Right lobe of liver (tissue), 6 donors: ENCODE measurements around the gene HCN1. TPM values are rescaled to one million over a fixed set of nuclear protein-coding genes. Genes with fewer than 3 reads are reported as not detected.
"Not testable (repeated sequence)": the region's sequence is repeated elsewhere in the genome, so short reads cannot be mapped to it uniquely, and the experiment has no call there.

Experiments used
- ATAC-seq, 4 donors: fragments of 200-7000 bp; cut with Tn5 transposase; one replicate each; pipeline ENCODE4 v1.9.1; 2020; ENCODE audit warnings: mild to moderate bottlenecking in 4 of 4, moderate library complexity in 4 of 4
- DNase-seq, 3 donors: peaks; one replicate each; pipeline ENCODE4 v3.0.0-alpha.2; 2020
- H3K27ac ChIP-seq, 3 donors: fragments of 200-600 bp; one replicate each; pipeline ENCODE4 v1.8.0; 2022
- H3K27me3 ChIP-seq, 2 donors: fragments of 200-600 bp; one replicate each; pipeline ENCODE4 v1.8.0; 2022
- H3K36me3 ChIP-seq, 4 donors: fragments of 200-600 bp; sonication (generic) in 1 of 4; one replicate each; pipeline versions ENCODE4 v1.5.1 to v1.8.0; 2017 to 2022; ENCODE audit warnings: control low read depth in 1 of 4
- H3K4me1 ChIP-seq, 4 donors: fragments of 200-600 bp; sonication (generic) in 1 of 4; one replicate each; pipeline versions ENCODE4 v1.5.1 to v1.8.0; 2017 to 2022; ENCODE audit warnings: control low read depth in 1 of 4
- H3K4me3 ChIP-seq, 3 donors: fragments of 200-600 bp; one replicate each; pipeline ENCODE4 v1.8.0; 2022
- H3K9me3 ChIP-seq, 4 donors: fragments of 200-600 bp; sonication (generic) in 1 of 4; one replicate each; pipeline versions ENCODE4 v1.5.1 to v1.8.0; 2017 to 2022; ENCODE audit warnings: control low read depth in 1 of 4
- POLR2A ChIP-seq: fragments of 450-650 bp; IDR thresholded peaks from one replicate; pipeline ENCODE4 v1.6.1; 2017; ENCODE audit warnings: antibody characterized with exemption, mild to moderate bottlenecking
- WGBS: methylation state at CpG from one replicate; pipeline ENCODE4 v1.1.6; 2018; ENCODE audit warnings: low coverage, low lambda C conversion rate; ENCODE audit not compliant: insufficient coverage; ENCODE audit errors: missing lambda C conversion rate; 5-methylcytosine and 5-hydroxymethylcytosine counted together
- intact Hi-C, 2 donors: fragments of 100-400 bp; cut with DNase I; formaldehyde crosslinking; loops; one replicate each; pipeline versions ENCODE4 v1.11.2 to v1.14.1; 2022
- total RNA-seq, 6 experiments: library from RNA; depleted of rRNA in 2 of 6; stranded (reverse); fragments of >200 nt in 2 of 6; fragmentation: NEBNext Ultra II Directional in 3 of 6; extraction: Animal tissue kit (Norgen Biotek cat#: 25700) in 3 of 6; gene quantifications; one replicate each; pipeline versions ENCODE4 v1.1.0 to v1.2.4, GENCODE V29; 2016 to 2023
- TF ChIP-seq, protein P1 (sequence below), 4 donors: fragments of 200-600 bp in 3 of 4; fragments of 450-650 bp in 1 of 4; IDR thresholded peaks; one replicate each; pipeline versions ENCODE4 v1.5.1 to v1.8.0; 2016 to 2022; ENCODE audit warnings: antibody characterized with exemption in 4 of 4, mild to moderate bottlenecking in 2 of 4
- donor health status: DM: no; HTN: yes; CAD: no.
- donor health status: DM: no; HTN: no; CAD: no.
- donor health status: DM: no; HTN: no; CAD: no.
- donor health status: DM: no; HTN: yes; CAD: no.
- donor health status: DM: no; HTN: yes; CAD: no.

Gene HCN1
- total RNA-seq, 6 experiments from 2014 or later = 0.09 to 0.12 TPM; not detected in 4

GRCh38 chr5:45376417-45376816 lies 319.8 kb downstream of the HCN1 start:
- intact Hi-C loops = no loop called here
- no peak overlapping the region for H3K27ac ChIP-seq
- TF ChIP-seq, protein P1, sequence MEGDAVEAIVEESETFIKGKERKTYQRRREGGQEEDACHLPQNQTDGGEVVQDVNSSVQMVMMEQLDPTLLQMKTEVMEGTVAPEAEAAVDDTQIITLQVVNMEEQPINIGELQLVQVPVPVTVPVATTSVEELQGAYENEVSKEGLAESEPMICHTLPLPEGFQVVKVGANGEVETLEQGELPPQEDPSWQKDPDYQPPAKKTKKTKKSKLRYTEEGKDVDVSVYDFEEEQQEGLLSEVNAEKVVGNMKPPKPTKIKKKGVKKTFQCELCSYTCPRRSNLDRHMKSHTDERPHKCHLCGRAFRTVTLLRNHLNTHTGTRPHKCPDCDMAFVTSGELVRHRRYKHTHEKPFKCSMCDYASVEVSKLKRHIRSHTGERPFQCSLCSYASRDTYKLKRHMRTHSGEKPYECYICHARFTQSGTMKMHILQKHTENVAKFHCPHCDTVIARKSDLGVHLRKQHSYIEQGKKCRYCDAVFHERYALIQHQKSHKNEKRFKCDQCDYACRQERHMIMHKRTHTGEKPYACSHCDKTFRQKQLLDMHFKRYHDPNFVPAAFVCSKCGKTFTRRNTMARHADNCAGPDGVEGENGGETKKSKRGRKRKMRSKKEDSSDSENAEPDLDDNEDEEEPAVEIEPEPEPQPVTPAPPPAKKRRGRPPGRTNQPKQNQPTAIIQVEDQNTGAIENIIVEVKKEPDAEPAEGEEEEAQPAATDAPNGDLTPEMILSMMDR (IDR thresholded peaks at IDR 0.05) = no peak
- no peak for DNase-seq
- ATAC-seq = no peak
- H3K9me3 ChIP-seq = no peaks in the 10 kb centered on the region
- H3K27me3 ChIP-seq = no peaks in the 10 kb centered on the region
- WGBS = 58% methylated on average over 2 of the region's 2 CpGs
- H3K4me3 ChIP-seq = no peak overlapping the region
- no peaks in the 10 kb centered on the region for H3K36me3 ChIP-seq
- H3K4me1 ChIP-seq = no peaks in the 10 kb centered on the region

GRCh38 chr5:45372629-45373028 lies 323.6 kb downstream of the HCN1 start:
- TF ChIP-seq, protein P1 (IDR thresholded peaks at IDR 0.05) = no peak
- TF ChIP-seq POLR2A = no peak
- no peaks in the 10 kb centered on the region for H3K4me1 ChIP-seq
- H3K27me3 ChIP-seq = no peaks in the 10 kb centered on the region
- no peak overlapping the region for H3K27ac ChIP-seq
- 87% methylated on average over 10 of the region's 10 CpGs for WGBS
- H3K36me3 ChIP-seq = no peaks in the 10 kb centered on the region
- DNase-seq = no peak
- no peaks in the 10 kb centered on the region for H3K9me3 ChIP-seq
- no peak for ATAC-seq
- H3K4me3 ChIP-seq = no peak overlapping the region
- intact Hi-C loops = no loop called here

GRCh38 chr5:45371423-45371822 lies 324.8 kb downstream of the HCN1 start:
- DNase-seq, intact Hi-C loops, H3K4me1 ChIP-seq, H3K4me3 ChIP-seq, H3K27ac ChIP-seq, ATAC-seq, H3K36me3 ChIP-seq, H3K27me3 ChIP-seq, H3K9me3 ChIP-seq: not testable (repeated sequence)
- WGBS = 89% methylated on average over 3 of the region's 8 CpGs

- Histone ChIP-seq H3K4me3 (no peak overlapping the region), H3K4me1 (no peaks in the 10 kb centered on the region), H3K36me3 (no peaks in the 10 kb centered on the region), H3K9me3 (no peaks in the 10 kb centered on the region), H3K27me3 (no peaks in the 10 kb centered on the region), H3K27ac (no peak overlapping the region)
- 79% methylated on average over 3 of the region's 3 CpGs for WGBS
- ATAC-seq (no peak), DNase-seq (no peak)
- intact Hi-C loops = no loop called here
- TF ChIP-seq POLR2A = no peak
- TF ChIP-seq, protein P1 (IDR thresholded peaks at IDR 0.05) = no peak
Observed at GRCh38 chr5:45355189-45355992, 340.8 kb downstream of the HCN1 start.

GRCh38 chr5:45336464-45336863 lies 359.7 kb downstream of the HCN1 start:
- Histone ChIP-seq H3K4me1 (no peaks in the 10 kb centered on the region), H3K27me3 (no peaks in the 10 kb centered on the region), H3K36me3 (no peaks in the 10 kb centered on the region), H3K9me3 (no peaks in the 10 kb centered on the region), H3K4me3 (no peak overlapping the region), H3K27ac (no peak overlapping the region)
- no peak for ATAC-seq
- WGBS = 64% methylated on average over 2 of the region's 2 CpGs
- intact Hi-C loops = no loop called here
- TF ChIP-seq, protein P1 (IDR thresholded peaks at IDR 0.05) = no peak
- no peak for TF ChIP-seq POLR2A
- DNase-seq = no peak
